ENCODE results near the gene KNCN.

- TF ChIP-seq ZNF331 (CRISPR knock-in tag; IDR thresholded peaks at IDR 0.05; ENCODE audit: low read depth) (no peak), EZH2 (IDR thresholded peaks at IDR 0.05; ENCODE audit: low read depth, unreplicated experiment) (no peak), CTCF (conservative IDR thresholded peaks at IDR 0.05; ENCODE audit: low read depth in 2 of 2) (no peak), STAT1 (IDR thresholded peaks at IDR 0.05; ENCODE audit: unreplicated experiment) (no peak), EZH2phosphoT487 (IDR thresholded peaks at IDR 0.05; ENCODE audit: unreplicated experiment) (no peak), CREB1 (CRISPR knock-in tag; IDR thresholded peaks at IDR 0.05; ENCODE audit: low read depth) (no peak), ETS1 (IDR thresholded peaks at IDR 0.05) (no peak), REST (IDR thresholded peaks at IDR 0.05; ENCODE audit: unreplicated experiment) (no peak)
These were observed 54.9 kb downstream of the KNCN start for GRCh38 chr1:46496505-46496904.
